ENCODE results near the gene HPX.

The HPX gene

GRCh38 chr11:6459099-6459450, 18.3 kb upstream of the HPX start:
- no peak for DNase-seq

- DNase-seq = no peak
Observed at GRCh38 chr11:6458352-6459098, 17.7 kb upstream of the HPX start.

GRCh38 chr11:6457581-6458320, 17.0 kb upstream of the HPX start:
- no peak for DNase-seq

- DNase-seq = no peak
Observed at GRCh38 chr11:6456361-6457073, 15.7 kb upstream of the HPX start.

- DNase-seq = no peak
Observed at GRCh38 chr11:6455070-6455469, 14.3 kb upstream of the HPX start.

GRCh38 chr11:6453152-6453551, 12.4 kb upstream of the HPX start:
- no peak for DNase-seq

- no peak for DNase-seq
Observed at GRCh38 chr11:6452219-6452618, 11.4 kb upstream of the HPX start.

- DNase-seq = no peak
Observed at GRCh38 chr11:6448574-6448973, 7.8 kb upstream of the HPX start.

GRCh38 chr11:6443269-6444003, 2.6 kb upstream of the HPX start:
- peak; percentile 47 to 58 for DNase-seq

- DNase-seq = no peak
Observed at GRCh38 chr11:6442441-6442840, 1.7 kb upstream of the HPX start.

GRCh38 chr11:6438979-6439571, 1.7 kb downstream of the HPX start:
- DNase-seq = peak; percentile 55 to 80

GRCh38 chr11:6437993-6438392, 2.8 kb downstream of the HPX start:
- peak; percentile 71 to 76 for DNase-seq

- no peak for DNase-seq
Observed at GRCh38 chr11:6437423-6437822, 3.4 kb downstream of the HPX start.

GRCh38 chr11:6433998-6434660, 6.7 kb downstream of the HPX start:
- no peak for DNase-seq

GRCh38 chr11:6431861-6432260, 8.9 kb downstream of the HPX start:
- no peak for DNase-seq

- no peak for DNase-seq
Observed at GRCh38 chr11:6427516-6427915, 13.3 kb downstream of the HPX start.

GRCh38 chr11:6420677-6421076, 20.1 kb downstream of the HPX start:
- DNase-seq = no peak

GRCh38 chr11:6419009-6419631, 21.7 kb downstream of the HPX start, which contains the start of gene APBB1:
Gene APBB1, minus strand, starts transcription at chr11:6419094. Its CDS starts 7,747 bp downstream, at chr11:6411347.
- DNase-seq = no peak

- DNase-seq = no peak
Observed at GRCh38 chr11:6418557-6419008, 22.2 kb downstream of the HPX start.

- DNase-seq = no peak
Observed at GRCh38 chr11:6417907-6418556, 22.8 kb downstream of the HPX start.

- no peak for DNase-seq
Observed at GRCh38 chr11:6415797-6416196, 25.0 kb downstream of the HPX start.
